Measurements from ENCODE around the gene COX7A2L. TPM values are rescaled to one million over a fixed set of nuclear protein-coding genes. Genes with fewer than 3 reads are reported as not detected.

Gene COX7A2L
- total and polyA plus RNA-seq, 4 donors, result 136 to 178 (median 149) TPM

- H3K4me1 ChIP-seq (ENCODE audit: control insufficient read depth, insufficient read depth, low read length), result no peaks in the 10 kb centered on the region
- no peaks in the 10 kb centered on the region for H3K9me3 ChIP-seq (ENCODE audit: control insufficient read depth, insufficient read depth, low read length)
- peaks cover 9% of the 10 kb centered on the region for H3K36me3 ChIP-seq (ENCODE audit: control insufficient read depth, insufficient read depth, low read length)
- H3K4me3 ChIP-seq (ENCODE audit: low read depth, low read length), result no peak overlapping the region
- DNase-seq (ENCODE audit: low read depth in 4 of 6, low spot score in 6 of 6), result no peak
- no CpG with 5 or more reads among the region's 3 CpGs for WGBS (ENCODE audit: insufficient coverage)
- H3K27me3 ChIP-seq (ENCODE audit: control insufficient read depth, insufficient read depth, low read length), result no peaks in the 10 kb centered on the region
- no peak overlapping the region for H3K27ac ChIP-seq (ENCODE audit: low read depth, low read length)
Observed at GRCh38 chr2:42314892-42315468, 46.0 kb downstream of the COX7A2L start.

GRCh38 chr2:42312106-42312505 lies 48.9 kb downstream of the COX7A2L start:
- WGBS (ENCODE audit: insufficient coverage), result 80% methylated on average over 3 of the region's 4 CpGs
- Histone ChIP-seq H3K27ac (ENCODE audit: low read depth, low read length) (no peak overlapping the region), H3K4me3 (ENCODE audit: low read depth, low read length) (no peak overlapping the region), H3K36me3 (ENCODE audit: control insufficient read depth, insufficient read depth, low read length) (peaks cover 6% of the 10 kb centered on the region), H3K4me1 (ENCODE audit: control insufficient read depth, insufficient read depth, low read length) (no peaks in the 10 kb centered on the region), H3K9me3 (ENCODE audit: control insufficient read depth, insufficient read depth, low read length) (no peaks in the 10 kb centered on the region), H3K27me3 (ENCODE audit: control insufficient read depth, insufficient read depth, low read length) (no peaks in the 10 kb centered on the region)
- no peak for DNase-seq (ENCODE audit: low read depth in 4 of 6, low spot score in 6 of 6)

- Histone ChIP-seq H3K4me1 (ENCODE audit: control insufficient read depth, insufficient read depth, low read length) (no peaks in the 10 kb centered on the region), H3K27ac (ENCODE audit: low read depth, low read length) (no peak overlapping the region), H3K9me3 (ENCODE audit: control insufficient read depth, insufficient read depth, low read length) (no peaks in the 10 kb centered on the region), H3K36me3 (ENCODE audit: control insufficient read depth, insufficient read depth, low read length) (peaks cover 7% of the 10 kb centered on the region), H3K27me3 (ENCODE audit: control insufficient read depth, insufficient read depth, low read length) (no peaks in the 10 kb centered on the region), H3K4me3 (ENCODE audit: low read depth, low read length) (no peak overlapping the region)
- WGBS (ENCODE audit: insufficient coverage), result 83% methylated on average over 1 of the region's 1 CpG
- no peak for DNase-seq (ENCODE audit: low read depth in 4 of 6, low spot score in 6 of 6)
Observed at GRCh38 chr2:42310007-42310515, 51.0 kb downstream of the COX7A2L start.

- no peaks in the 10 kb centered on the region for H3K27me3 ChIP-seq (ENCODE audit: control insufficient read depth, insufficient read depth, low read length)
- DNase-seq (ENCODE audit: low read depth in 4 of 6, low spot score in 6 of 6), result no peak
- no CpG with 5 or more reads among the region's 2 CpGs for WGBS (ENCODE audit: insufficient coverage)
- no peak overlapping the region for H3K27ac ChIP-seq (ENCODE audit: low read depth, low read length)
- peaks cover 11% of the 10 kb centered on the region for H3K36me3 ChIP-seq (ENCODE audit: control insufficient read depth, insufficient read depth, low read length)
- no peaks in the 10 kb centered on the region for H3K9me3 ChIP-seq (ENCODE audit: control insufficient read depth, insufficient read depth, low read length)
- H3K4me1 ChIP-seq (ENCODE audit: control insufficient read depth, insufficient read depth, low read length), result no peaks in the 10 kb centered on the region
- H3K4me3 ChIP-seq (ENCODE audit: low read depth, low read length), result no peak overlapping the region
Observed at GRCh38 chr2:42309366-42309765, 51.7 kb downstream of the COX7A2L start.

GRCh38 chr2:42307180-42307579 lies 53.8 kb downstream of the COX7A2L start:
- no peaks in the 10 kb centered on the region for H3K27me3 ChIP-seq (ENCODE audit: control insufficient read depth, insufficient read depth, low read length)
- peaks cover 10% of the 10 kb centered on the region for H3K36me3 ChIP-seq (ENCODE audit: control insufficient read depth, insufficient read depth, low read length)
- DNase-seq (ENCODE audit: low read depth in 4 of 6, low spot score in 6 of 6), result no peak
- H3K4me3 ChIP-seq (ENCODE audit: low read depth, low read length), result no peak overlapping the region
- no peak overlapping the region for H3K27ac ChIP-seq (ENCODE audit: low read depth, low read length)
- H3K4me1 ChIP-seq (ENCODE audit: control insufficient read depth, insufficient read depth, low read length), result no peaks in the 10 kb centered on the region
- H3K9me3 ChIP-seq (ENCODE audit: control insufficient read depth, insufficient read depth, low read length), result no peaks in the 10 kb centered on the region

- no peak for DNase-seq (ENCODE audit: low read depth in 4 of 6, low spot score in 6 of 6)
- Histone ChIP-seq H3K27ac (ENCODE audit: low read depth, low read length) (no peak overlapping the region), H3K4me3 (ENCODE audit: low read depth, low read length) (no peak overlapping the region), H3K9me3 (ENCODE audit: control insufficient read depth, insufficient read depth, low read length) (no peaks in the 10 kb centered on the region), H3K36me3 (ENCODE audit: control insufficient read depth, insufficient read depth, low read length) (peaks cover 10% of the 10 kb centered on the region), H3K4me1 (ENCODE audit: control insufficient read depth, insufficient read depth, low read length) (no peaks in the 10 kb centered on the region), H3K27me3 (ENCODE audit: control insufficient read depth, insufficient read depth, low read length) (no peaks in the 10 kb centered on the region)
- no CpG with 5 or more reads among the region's 2 CpGs for WGBS (ENCODE audit: insufficient coverage)
Observed at GRCh38 chr2:42304059-42304713, 56.8 kb downstream of the COX7A2L start.

GRCh38 chr2:42303252-42303651 lies 57.8 kb downstream of the COX7A2L start:
- Histone ChIP-seq H3K27ac (ENCODE audit: low read depth, low read length) (no peak overlapping the region), H3K4me3 (ENCODE audit: low read depth, low read length) (no peak overlapping the region), H3K36me3 (ENCODE audit: control insufficient read depth, insufficient read depth, low read length) (peaks cover 10% of the 10 kb centered on the region), H3K4me1 (ENCODE audit: control insufficient read depth, insufficient read depth, low read length) (no peaks in the 10 kb centered on the region), H3K9me3 (ENCODE audit: control insufficient read depth, insufficient read depth, low read length) (no peaks in the 10 kb centered on the region), H3K27me3 (ENCODE audit: control insufficient read depth, insufficient read depth, low read length) (no peaks in the 10 kb centered on the region)
- WGBS (ENCODE audit: insufficient coverage), result 96% methylated on average over 3 of the region's 3 CpGs
- DNase-seq (ENCODE audit: low read depth in 4 of 6, low spot score in 6 of 6), result no peak

GRCh38 chr2:42300527-42300926 lies 60.5 kb downstream of the COX7A2L start:
- H3K36me3 ChIP-seq (ENCODE audit: control insufficient read depth, insufficient read depth, low read length), result peaks cover 10% of the 10 kb centered on the region
- no CpG with 5 or more reads among the region's 2 CpGs for WGBS (ENCODE audit: insufficient coverage)
- H3K4me3 ChIP-seq (ENCODE audit: low read depth, low read length), result no peak overlapping the region
- no peak for DNase-seq (ENCODE audit: low read depth in 4 of 6, low spot score in 6 of 6)
- H3K27me3 ChIP-seq (ENCODE audit: control insufficient read depth, insufficient read depth, low read length), result no peaks in the 10 kb centered on the region
- H3K4me1 ChIP-seq (ENCODE audit: control insufficient read depth, insufficient read depth, low read length), result no peaks in the 10 kb centered on the region
- H3K27ac ChIP-seq (ENCODE audit: low read depth, low read length), result no peak overlapping the region
- no peaks in the 10 kb centered on the region for H3K9me3 ChIP-seq (ENCODE audit: control insufficient read depth, insufficient read depth, low read length)
